HG03469 (cell line): Measurements from ENCODE around the gene CHRNE.
"Not testable (repeated sequence)": the region's sequence is repeated elsewhere in the genome, so short reads cannot be mapped to it uniquely, and the experiment has no call there.

Source experiments
- ATAC-seq: cut with Tn5 transposase; IDR thresholded peaks from one replicate; pipeline ENCODE4 v1.9.1; 2021; ENCODE audit warnings: mild to moderate bottlenecking, moderate library complexity, moderate number of reproducible peaks; ENCODE audit not compliant: unreplicated experiment

Gene CHRNE

GRCh38 chr17:4908301-4908700 lies 5.4 kb upstream of the CHRNE start:
- ATAC-seq, result no peak

- ATAC-seq, result not testable (repeated sequence)
These were observed 3.7 kb upstream of the CHRNE start for GRCh38 chr17:4906642-4907041.

GRCh38 chr17:4902540-4902939 lies 358 bp downstream of the CHRNE start:
- no peak for ATAC-seq

- no peak for ATAC-seq
These were observed 1.1 kb downstream of the CHRNE start for GRCh38 chr17:4901648-4902344.

GRCh38 chr17:4901108-4901647 lies 1.7 kb downstream of the CHRNE start:
- no peak for ATAC-seq

- ATAC-seq, result no peak
These were observed 2.4 kb downstream of the CHRNE start for GRCh38 chr17:4900231-4901107.

GRCh38 chr17:4899341-4900230 lies 3.3 kb downstream of the CHRNE start, which contains the start of gene C17orf107:
C17orf107 (plus strand) TSS chr17:4899536; CDS start chr17:4899763, 227 bp downstream.
- ATAC-seq, result no peak

- no peak for ATAC-seq
These were observed 4.0 kb downstream of the CHRNE start for GRCh38 chr17:4898927-4899326.

GRCh38 chr17:4898351-4898750 lies 4.5 kb downstream of the CHRNE start:
- ATAC-seq, result no peak

GRCh38 chr17:4897785-4898184 lies 5.1 kb downstream of the CHRNE start:
- no peak for ATAC-seq

- ATAC-seq, result no peak
These were observed 5.7 kb downstream of the CHRNE start for GRCh38 chr17:4897198-4897687.

GRCh38 chr17:4896332-4897197 lies 6.3 kb downstream of the CHRNE start:
- no peak for ATAC-seq

- ATAC-seq, result no peak
These were observed 7.1 kb downstream of the CHRNE start for GRCh38 chr17:4895657-4896331.

- no peak for ATAC-seq
These were observed 7.8 kb downstream of the CHRNE start for GRCh38 chr17:4895121-4895520.

GRCh38 chr17:4893721-4894560 lies 9.0 kb downstream of the CHRNE start:
- no peak for ATAC-seq

- no peak for ATAC-seq
These were observed 9.6 kb downstream of the CHRNE start for GRCh38 chr17:4893272-4893671.

GRCh38 chr17:4892499-4893221 lies 10.2 kb downstream of the CHRNE start:
- ATAC-seq, result no peak
